ENCODE measurements around the gene PPP1R8. TPM values are rescaled to one million over a fixed set of nuclear protein-coding genes. Genes with fewer than 3 reads are reported as not detected.

PPP1R8 gene
- total RNA-seq, 1 experiment from 2014 or later, result 51.1 TPM

Other genes with a start within 250 kb of the PPP1R8 start
- gene AHDC1, start 226.6 kb upstream of the PPP1R8 start, total RNA-seq (2022), result 18.4 and 25.2 TPM in 2 replicates
- not detected in 2 replicates for gene FGR, start 195.6 kb upstream of the PPP1R8 start, total RNA-seq (2022)
- gene IFI6, start 158.6 kb upstream of the PPP1R8 start, total RNA-seq (2022), result 3.8 and 5.8 TPM in 2 replicates
- gene FAM76A, start 104.8 kb upstream of the PPP1R8 start, total RNA-seq (2022), result 9.7 and 9.9 TPM in 2 replicates
- 34.6 and 36.1 TPM in 2 replicates for gene STX12, start 57.6 kb upstream of the PPP1R8 start, total RNA-seq (2022)
- gene THEMIS2, start 41.8 kb downstream of the PPP1R8 start, total RNA-seq (2022), result 1.5 and 1.7 TPM in 2 replicates
- gene RPA2, start 83.8 kb downstream of the PPP1R8 start, total RNA-seq (2022), result 22.3 and 25.7 TPM in 2 replicates
- gene SMPDL3B, start 104.2 kb downstream of the PPP1R8 start, total RNA-seq (2022), result 2.6 and 4.0 TPM in 2 replicates
- gene XKR8, start 129.2 kb downstream of the PPP1R8 start, total RNA-seq (2022), result 2.8 and 4.0 TPM in 2 replicates